Transverse colon (tissue), 4 donors: ENCODE measurements around the gene TCEANC. TPM values are rescaled to one million over a fixed set of nuclear protein-coding genes. Genes with fewer than 3 reads are reported as not detected.

Source experiments
- DNase-seq: peaks from one replicate; pipeline ENCODE4 v3.0.0-alpha.2; 2019
- H3K27ac ChIP-seq, 4 donors: fragments of 200-600 bp; sonication (generic); 2 replicates each; pipeline ENCODE4 v1.5.1; 2016 to 2018; ENCODE audit warnings: inconsistent platforms in 4 of 4
- H3K27me3 ChIP-seq: fragments of 200-600 bp; sonication (generic); 2 replicates; pipeline ENCODE4 v1.5.1; 2017; ENCODE audit warnings: inconsistent platforms
- H3K36me3 ChIP-seq, 4 donors: fragments of 200-600 bp; sonication (generic); 2 replicates each; pipeline ENCODE4 v1.5.1; 2017 to 2019; ENCODE audit warnings: inconsistent platforms in 4 of 4
- H3K4me1 ChIP-seq, 4 donors: fragments of 200-600 bp; sonication (generic); 2 replicates each; pipeline ENCODE4 v1.5.1; 2017 to 2020; ENCODE audit warnings: inconsistent platforms in 4 of 4
- H3K4me3 ChIP-seq, 4 donors: fragments of 200-600 bp; sonication (generic); 1 replicate in 1 of 4; 2 replicates in 3 of 4; pipeline versions ENCODE4 v1.5.1 to v1.6.1; 2017 to 2019; ENCODE audit warnings: inconsistent platforms in 4 of 4
- H3K9me3 ChIP-seq, 2 donors: fragments of 200-600 bp; sonication (generic); 2 replicates each; pipeline ENCODE4 v1.5.1; 2017 to 2019; ENCODE audit warnings: inconsistent platforms in 2 of 2
- EP300 ChIP-seq: sonication (generic); formaldehyde crosslinking; IDR thresholded peaks from one replicate; pipeline ENCODE4 v1.6.1; 2017; ENCODE audit warnings: antibody characterized with exemption, low read depth
- POLR2A ChIP-seq: fragments of 450-650 bp; IDR thresholded peaks from one replicate; pipeline ENCODE4 v1.6.1; 2016; ENCODE audit warnings: antibody characterized with exemption, mild to moderate bottlenecking, moderate library complexity
- POLR2AphosphoS5 ChIP-seq, 3 donors: sonication (generic); formaldehyde crosslinking; IDR thresholded peaks; one replicate each; pipeline ENCODE4 v1.6.1; 2016; ENCODE audit warnings: antibody characterized with exemption in 3 of 3
- WGBS, 2 donors: methylation state at CpG; one replicate each; pipeline ENCODE4 v1.1.5; 2018; ENCODE audit warnings: low coverage in 1 of 2; 5-methylcytosine and 5-hydroxymethylcytosine counted together
- in situ Hi-C, 4 donors: fragments of 200-750 bp; cut with MboI; loops; one replicate each; pipeline versions ENCODE4 v1.15.0 to v1.15.1; 2017; ENCODE audit warnings: low sequenced_read_pairs in 3 of 4, low pct_ligation_motif_present in 1 of 4, low pct_unique_long_range_greater_than_20kb in 1 of 4
- intact Hi-C: fragments of 100-400 bp; cut with DNase I; formaldehyde crosslinking; loops from one replicate; pipeline ENCODE4 v1.15.1; 2023; ENCODE audit warnings: low total_unique reads
- total RNA-seq, 4 donors: library from RNA; depleted of rRNA; stranded (reverse); fragments of >200 nt; gene quantifications; one replicate each; pipeline ENCODE4 v1.1.0, GENCODE V29; 2016
- TF ChIP-seq, protein P1 (sequence below), 5 experiments: fragments of 200-600 bp in 3 of 5; fragments of 450-650 bp in 2 of 5; sonication (generic) in 3 of 5; IDR thresholded peaks; 1 replicate in 2 of 5; 2 replicates in 3 of 5; pipeline ENCODE4 v1.5.1; 2016 to 2017; ENCODE audit warnings: antibody characterized with exemption in 5 of 5, inconsistent platforms in 3 of 5, mild to moderate bottlenecking in 2 of 5, moderate library complexity in 1 of 5

The TCEANC gene
- total RNA-seq, 4 donors from 2014 or later = 0.20 to 9.1 (median 3.7) TPM

DNA sequence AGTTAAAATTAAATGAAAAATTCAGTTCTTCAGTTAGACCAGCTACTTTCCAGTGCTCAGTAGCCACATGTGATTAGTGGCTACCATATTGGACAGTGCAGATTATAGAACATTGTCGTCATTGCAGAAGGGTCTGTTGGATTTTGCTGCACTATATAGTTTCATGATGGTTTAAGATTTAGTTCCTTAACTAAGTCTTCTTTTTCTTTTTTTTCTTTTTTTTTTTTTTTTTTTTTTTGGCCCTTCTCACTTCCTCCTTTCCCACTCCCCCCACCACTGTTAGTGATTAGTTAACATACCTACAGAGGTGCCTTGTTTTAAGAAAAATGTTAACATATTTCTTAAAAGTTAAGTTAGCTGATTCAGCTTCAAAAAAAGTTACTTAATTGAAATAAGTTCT is 45.0 kb downstream of the TCEANC start:
- WGBS, 2 donors = 71% methylated on average over 1 of the region's 1 CpG; no CpG with 5 or more reads in 1 of the 2 donors
- H3K9me3 ChIP-seq = no peaks in the 10 kb centered on the region
- intact Hi-C loops = no loop called here
- no peak for DNase-seq
- H3K27me3 ChIP-seq = no peaks in the 10 kb centered on the region
- in situ Hi-C loops = no loop called here
- no peaks in the 10 kb centered on the region for H3K36me3 ChIP-seq
- no peak overlapping the region for H3K4me3 ChIP-seq
- H3K27ac ChIP-seq = peak overlapping the region in 2 of 4 donors; percentile 65 to 68
- TF ChIP-seq POLR2A = no peak
- no peak for TF ChIP-seq EP300
- TF ChIP-seq, protein P1, sequence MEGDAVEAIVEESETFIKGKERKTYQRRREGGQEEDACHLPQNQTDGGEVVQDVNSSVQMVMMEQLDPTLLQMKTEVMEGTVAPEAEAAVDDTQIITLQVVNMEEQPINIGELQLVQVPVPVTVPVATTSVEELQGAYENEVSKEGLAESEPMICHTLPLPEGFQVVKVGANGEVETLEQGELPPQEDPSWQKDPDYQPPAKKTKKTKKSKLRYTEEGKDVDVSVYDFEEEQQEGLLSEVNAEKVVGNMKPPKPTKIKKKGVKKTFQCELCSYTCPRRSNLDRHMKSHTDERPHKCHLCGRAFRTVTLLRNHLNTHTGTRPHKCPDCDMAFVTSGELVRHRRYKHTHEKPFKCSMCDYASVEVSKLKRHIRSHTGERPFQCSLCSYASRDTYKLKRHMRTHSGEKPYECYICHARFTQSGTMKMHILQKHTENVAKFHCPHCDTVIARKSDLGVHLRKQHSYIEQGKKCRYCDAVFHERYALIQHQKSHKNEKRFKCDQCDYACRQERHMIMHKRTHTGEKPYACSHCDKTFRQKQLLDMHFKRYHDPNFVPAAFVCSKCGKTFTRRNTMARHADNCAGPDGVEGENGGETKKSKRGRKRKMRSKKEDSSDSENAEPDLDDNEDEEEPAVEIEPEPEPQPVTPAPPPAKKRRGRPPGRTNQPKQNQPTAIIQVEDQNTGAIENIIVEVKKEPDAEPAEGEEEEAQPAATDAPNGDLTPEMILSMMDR (IDR thresholded peaks at IDR 0.05) = no peak
- no peak for TF ChIP-seq POLR2AphosphoS5 (IDR thresholded peaks at IDR 0.05)
- H3K4me1 ChIP-seq = peaks cover 3 to 62% (median 31%) of the 10 kb centered on the region in 4 donors

DNA sequence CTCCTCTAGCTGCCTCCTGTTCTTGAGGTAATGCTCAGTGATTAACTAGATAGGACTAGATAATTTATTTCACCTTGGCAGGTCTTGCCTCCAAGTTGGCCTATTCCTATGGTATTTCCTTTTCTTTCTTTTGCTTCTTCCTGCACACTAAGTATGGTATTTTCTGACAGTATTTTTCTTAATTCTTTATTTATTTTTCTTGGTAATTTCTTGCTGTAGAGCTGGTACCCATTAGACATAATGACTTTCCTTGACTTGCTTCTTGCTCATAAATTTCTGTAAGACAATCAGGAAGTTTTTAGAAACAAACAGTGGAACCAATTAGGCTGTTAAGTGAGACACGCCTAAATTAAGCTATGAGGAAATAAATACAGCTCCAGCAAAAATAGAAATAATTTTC is 45.5 kb downstream of the TCEANC start:
- no peaks in the 10 kb centered on the region for H3K27me3 ChIP-seq
- intact Hi-C loops = no loop called here

DNA sequence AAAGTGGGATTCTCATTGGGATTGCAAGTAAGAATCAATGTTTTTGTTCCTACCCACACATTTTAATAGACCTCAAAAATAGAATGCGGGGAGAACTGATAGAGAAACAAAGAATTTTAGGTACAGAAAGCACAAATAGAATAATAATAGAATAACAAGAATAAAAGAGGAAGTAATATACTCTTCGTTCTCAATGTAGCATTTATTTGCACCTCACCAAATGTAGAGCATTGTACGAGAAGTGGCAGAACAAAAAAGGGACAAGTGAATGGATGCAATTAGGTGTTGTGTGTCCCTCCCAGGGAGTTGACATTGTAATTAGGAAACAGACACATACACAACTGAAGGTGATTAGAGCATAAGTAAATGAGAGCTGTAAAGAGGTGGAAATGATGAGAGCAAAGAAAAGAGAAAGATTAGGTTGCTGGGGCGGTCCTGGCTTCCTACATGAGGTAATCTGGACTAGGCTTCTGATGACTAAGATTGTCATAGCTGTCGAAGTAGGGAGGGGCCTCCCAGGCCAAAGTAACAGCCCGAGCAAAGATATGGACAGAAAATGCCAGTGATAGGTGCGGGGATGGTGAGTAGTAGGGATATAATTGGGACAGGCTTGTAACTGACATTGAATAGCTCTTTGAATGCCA is 46.4 kb downstream of the TCEANC start:
- 48 to 55% methylated on average over 4 to 7 of the region's 7 CpGs for WGBS, 2 donors
- no peaks in the 10 kb centered on the region for H3K36me3 ChIP-seq
- TF ChIP-seq, protein P1 (IDR thresholded peaks at IDR 0.05) = no peak
- DNase-seq = peak; percentile 57
- peaks cover 3 to 49% (median 23%) of the 10 kb centered on the region in 4 donors for H3K4me1 ChIP-seq
- H3K4me3 ChIP-seq = no peak overlapping the region
- no peaks in the 10 kb centered on the region for H3K27me3 ChIP-seq
- intact Hi-C loops = no loop called here
- in situ Hi-C loops = no loop called here
- H3K9me3 ChIP-seq = no peaks in the 10 kb centered on the region
- H3K27ac ChIP-seq = peak overlapping the region; percentile 39 to 68 (median 64)

More for the DNA sequence above, 45.5 kb downstream of the TCEANC start:
- no peaks in the 10 kb centered on the region for H3K36me3 ChIP-seq
- 43% methylated on average over 1 of the region's 1 CpG; no CpG with 5 or more reads in 1 of the 2 donors for WGBS, 2 donors
- TF ChIP-seq POLR2A (no peak), EP300 (no peak), POLR2AphosphoS5 (IDR thresholded peaks at IDR 0.05) (no peak)
- TF ChIP-seq, protein P1 (IDR thresholded peaks at IDR 0.05) = no peak
- peaks cover 3 to 58% (median 29%) of the 10 kb centered on the region in 4 donors for H3K4me1 ChIP-seq
- H3K9me3 ChIP-seq = no peaks in the 10 kb centered on the region
- DNase-seq = no peak
- in situ Hi-C loops = no loop called here
- peak overlapping the region; percentile 39 to 68 (median 64) for H3K27ac ChIP-seq
- H3K4me3 ChIP-seq = no peak overlapping the region

DNA sequence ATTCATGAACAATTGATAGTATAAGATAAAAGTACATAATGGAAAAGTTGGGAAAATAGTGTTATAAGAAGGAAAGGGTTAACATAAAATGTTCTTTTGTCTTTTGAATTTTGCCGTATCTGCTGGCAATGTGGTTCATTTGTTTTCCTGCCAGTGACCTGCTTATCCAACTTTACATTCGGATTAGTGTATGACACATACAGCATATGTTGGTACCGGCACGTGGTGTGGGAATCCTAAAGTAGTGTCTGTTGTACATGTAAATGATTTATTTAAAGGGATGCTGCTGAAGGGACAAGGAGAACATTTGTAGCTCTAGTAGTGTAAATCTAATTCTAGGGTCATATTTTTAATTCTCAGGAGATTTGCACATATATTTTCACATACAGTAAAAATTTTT is 47.4 kb downstream of the TCEANC start:
- in situ Hi-C loops (no loop called here), intact Hi-C loops (no loop called here)
- peak overlapping the region in 2 of 4 donors; percentile 48 to 65 for H3K27ac ChIP-seq
- WGBS, 2 donors = 55% methylated on average over 4 of the region's 4 CpGs; no CpG with 5 or more reads in 1 of the 2 donors
- H3K4me1 ChIP-seq = peaks cover 3 to 38% (median 14%) of the 10 kb centered on the region in 4 donors
- no peaks in the 10 kb centered on the region for H3K9me3 ChIP-seq
- H3K36me3 ChIP-seq = no peaks in the 10 kb centered on the region
- no peak for TF ChIP-seq EP300
- no peak for TF ChIP-seq POLR2AphosphoS5 (IDR thresholded peaks at IDR 0.05)
- TF ChIP-seq, protein P1 (IDR thresholded peaks at IDR 0.05) = no peak
- no peak overlapping the region for H3K4me3 ChIP-seq
- DNase-seq = no peak
- no peaks in the 10 kb centered on the region for H3K27me3 ChIP-seq
